Activated CD4-positive, alpha-beta T cell treated with anti-CD3 and anti-CD28 coated beads, Interleukin-2, Interleukin-6, amounts not matched to agents 100 ng/mL and 50 ng/mL, durations not matched to agents 16 hours and 8 hours (primary cell): Measurements from ENCODE around the gene TBXAS1.

ENCODE experiments used
- DNase-seq: peaks from one replicate; pipeline ENCODE4 v3.0.0-alpha.2; 2020

TBXAS1 gene

GRCh38 chr7:140057143-140057535, 228.1 kb downstream of the TBXAS1 start:
- DNase-seq: no peak

- no peak for DNase-seq
Observed at GRCh38 chr7:140058517-140058916, 229.5 kb downstream of the TBXAS1 start.

GRCh38 chr7:140059273-140060242, 230.5 kb downstream of the TBXAS1 start:
- DNase-seq: peak; percentile 30

- peak; percentile 30 for DNase-seq
Observed at GRCh38 chr7:140060243-140060630, 231.2 kb downstream of the TBXAS1 start.

- no peak for DNase-seq
Observed at GRCh38 chr7:140060788-140061606, 231.9 kb downstream of the TBXAS1 start.

GRCh38 chr7:140061607-140061930, 232.5 kb downstream of the TBXAS1 start:
- DNase-seq: no peak

GRCh38 chr7:140062118-140062527, 233.1 kb downstream of the TBXAS1 start:
- peak; percentile 44 for DNase-seq

GRCh38 chr7:140062528-140063299, 233.7 kb downstream of the TBXAS1 start, which contains the start of gene PARP12:
Gene PARP12, minus strand, starts transcription at chr7:140062951. Its CDS starts 104 bp downstream, at chr7:140062847.
- DNase-seq: peak; percentile 94

GRCh38 chr7:140067052-140067451, 238.0 kb downstream of the TBXAS1 start:
- no peak for DNase-seq

GRCh38 chr7:140068033-140068432, 239.0 kb downstream of the TBXAS1 start:
- no peak for DNase-seq

GRCh38 chr7:140069298-140069949, 240.4 kb downstream of the TBXAS1 start:
- DNase-seq: no peak
